Measurements from ENCODE around the gene EMID1.

DNA sequence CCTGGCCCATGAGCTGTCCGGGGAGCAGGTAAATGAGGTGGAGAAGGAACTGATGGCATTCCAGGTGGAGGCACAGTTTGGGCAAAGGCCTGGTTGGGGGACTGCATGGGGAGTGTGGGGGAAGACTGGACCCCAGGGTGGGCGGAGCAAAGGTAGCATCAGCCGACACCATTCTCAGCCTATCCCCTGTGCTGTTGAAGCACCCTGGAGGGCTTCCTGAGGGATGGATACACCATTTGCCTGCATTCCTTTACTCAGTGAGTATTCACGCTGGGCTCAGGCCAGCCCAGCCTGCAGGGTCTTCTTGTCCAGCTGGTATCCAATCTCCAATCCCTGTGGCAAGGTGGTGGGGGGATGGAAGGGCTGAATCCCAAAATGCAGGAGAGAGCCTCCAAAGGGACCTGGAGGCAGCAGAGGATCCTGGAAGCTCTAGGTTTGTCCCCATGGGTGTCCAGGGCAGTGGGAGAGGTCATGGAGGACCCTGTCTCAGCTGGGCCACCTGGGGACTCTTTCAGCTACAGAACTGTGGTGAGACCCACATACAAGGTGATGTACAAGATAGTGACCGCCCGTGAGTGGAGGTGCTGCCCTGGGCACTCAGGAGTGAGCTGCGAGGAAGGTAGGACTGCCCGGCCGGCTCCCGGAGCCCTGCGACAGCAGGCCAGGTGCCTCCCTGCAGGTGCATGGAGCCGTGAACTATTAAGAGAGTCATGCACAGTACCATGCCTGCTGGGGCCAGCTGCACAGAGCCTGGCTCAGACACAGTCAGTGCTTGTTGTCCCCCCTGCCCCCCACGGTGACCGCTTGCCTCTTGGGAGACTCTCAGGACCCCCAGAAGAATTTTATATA lies 9.5 kb downstream of the EMID1 start:
- TF ChIP-seq EZH2 (IDR thresholded peaks at IDR 0.05; ENCODE audit: low read length), result no peak
- TF ChIP-seq, protein P1, sequence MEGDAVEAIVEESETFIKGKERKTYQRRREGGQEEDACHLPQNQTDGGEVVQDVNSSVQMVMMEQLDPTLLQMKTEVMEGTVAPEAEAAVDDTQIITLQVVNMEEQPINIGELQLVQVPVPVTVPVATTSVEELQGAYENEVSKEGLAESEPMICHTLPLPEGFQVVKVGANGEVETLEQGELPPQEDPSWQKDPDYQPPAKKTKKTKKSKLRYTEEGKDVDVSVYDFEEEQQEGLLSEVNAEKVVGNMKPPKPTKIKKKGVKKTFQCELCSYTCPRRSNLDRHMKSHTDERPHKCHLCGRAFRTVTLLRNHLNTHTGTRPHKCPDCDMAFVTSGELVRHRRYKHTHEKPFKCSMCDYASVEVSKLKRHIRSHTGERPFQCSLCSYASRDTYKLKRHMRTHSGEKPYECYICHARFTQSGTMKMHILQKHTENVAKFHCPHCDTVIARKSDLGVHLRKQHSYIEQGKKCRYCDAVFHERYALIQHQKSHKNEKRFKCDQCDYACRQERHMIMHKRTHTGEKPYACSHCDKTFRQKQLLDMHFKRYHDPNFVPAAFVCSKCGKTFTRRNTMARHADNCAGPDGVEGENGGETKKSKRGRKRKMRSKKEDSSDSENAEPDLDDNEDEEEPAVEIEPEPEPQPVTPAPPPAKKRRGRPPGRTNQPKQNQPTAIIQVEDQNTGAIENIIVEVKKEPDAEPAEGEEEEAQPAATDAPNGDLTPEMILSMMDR (optimal IDR thresholded peaks at IDR 0.05 in 1 of 3, IDR thresholded peaks at IDR 0.05 in 1 of 3, conservative IDR thresholded peaks at IDR 0.05 in 1 of 3; ENCODE audit: extremely low read depth in 1 of 3, insufficient read depth in 2 of 3, low read length in 3 of 3), result no peak

Measured in keratinocyte (primary cell).